Measurements from ENCODE around the gene SPHK2.
"Not testable (repeated sequence)": the region's sequence is repeated elsewhere in the genome, so short reads cannot be mapped to it uniquely, and the experiment has no call there.

The SPHK2 gene, protein sequence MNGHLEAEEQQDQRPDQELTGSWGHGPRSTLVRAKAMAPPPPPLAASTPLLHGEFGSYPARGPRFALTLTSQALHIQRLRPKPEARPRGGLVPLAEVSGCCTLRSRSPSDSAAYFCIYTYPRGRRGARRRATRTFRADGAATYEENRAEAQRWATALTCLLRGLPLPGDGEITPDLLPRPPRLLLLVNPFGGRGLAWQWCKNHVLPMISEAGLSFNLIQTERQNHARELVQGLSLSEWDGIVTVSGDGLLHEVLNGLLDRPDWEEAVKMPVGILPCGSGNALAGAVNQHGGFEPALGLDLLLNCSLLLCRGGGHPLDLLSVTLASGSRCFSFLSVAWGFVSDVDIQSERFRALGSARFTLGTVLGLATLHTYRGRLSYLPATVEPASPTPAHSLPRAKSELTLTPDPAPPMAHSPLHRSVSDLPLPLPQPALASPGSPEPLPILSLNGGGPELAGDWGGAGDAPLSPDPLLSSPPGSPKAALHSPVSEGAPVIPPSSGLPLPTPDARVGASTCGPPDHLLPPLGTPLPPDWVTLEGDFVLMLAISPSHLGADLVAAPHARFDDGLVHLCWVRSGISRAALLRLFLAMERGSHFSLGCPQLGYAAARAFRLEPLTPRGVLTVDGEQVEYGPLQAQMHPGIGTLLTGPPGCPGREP

GRCh38 chr19:48618916-48619691, at the start of gene SPHK2, which contains the start of gene RPL18:
Gene SPHK2 (plus strand): TSS chr19:48619506. CDS start chr19:48620515, 1,009 bp downstream.
Gene RPL18 (minus strand): TSS chr19:48619178. CDS start chr19:48619143, 35 bp downstream.
- peak; percentile 100 for DNase-seq (ENCODE audit: low read depth)

DNA sequence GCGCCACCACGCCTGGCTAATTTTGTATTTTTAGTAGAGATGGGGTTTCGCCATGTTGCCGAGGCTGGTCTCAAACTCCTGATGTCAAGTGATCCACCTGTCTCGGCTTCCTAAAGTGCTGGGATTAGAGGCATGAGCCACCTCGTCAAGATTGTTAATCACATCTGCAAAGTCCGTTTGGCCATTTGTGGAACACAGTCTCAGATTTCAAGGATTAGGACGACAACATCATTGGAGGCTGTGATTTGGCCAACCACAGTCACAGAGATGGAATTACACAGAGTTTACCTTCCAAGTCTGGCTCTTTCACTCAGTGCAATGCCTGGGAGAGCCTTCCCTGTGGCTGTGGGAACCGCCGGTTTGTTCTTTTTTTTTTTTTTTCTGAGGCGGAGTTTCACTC, 49.5 kb upstream of the SPHK2 start:
- DNase-seq (ENCODE audit: low read depth) = no peak

GRCh38 chr19:48571378-48572162, 47.7 kb upstream of the SPHK2 start:
- DNase-seq (ENCODE audit: low read depth) = no peak

GRCh38 chr19:48573163-48573505, 46.2 kb upstream of the SPHK2 start:
- no peak for DNase-seq (ENCODE audit: low read depth)

- DNase-seq (ENCODE audit: low read depth) = no peak
Measured at GRCh38 chr19:48575931-48576622, 43.2 kb upstream of the SPHK2 start.

DNA sequence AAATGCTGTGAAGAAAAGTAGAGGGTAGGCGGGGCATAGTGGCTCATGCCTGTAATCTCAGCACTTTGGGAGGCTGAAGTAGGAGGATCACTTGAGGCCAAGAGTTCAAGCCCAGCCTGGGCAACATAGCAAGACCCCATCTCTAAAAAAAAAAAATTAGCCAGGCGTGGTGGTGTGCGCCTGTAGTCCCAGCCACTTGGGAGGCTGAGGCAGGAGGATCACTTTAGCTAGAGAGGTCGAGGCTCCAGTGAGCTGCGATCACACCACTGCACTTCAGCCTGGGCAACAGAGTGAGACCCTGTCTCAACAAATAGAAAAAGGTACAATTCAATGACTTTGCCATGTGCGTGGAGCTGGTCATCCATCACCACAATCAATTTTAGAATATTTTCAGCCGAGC, 41.4 kb upstream of the SPHK2 start:
- DNase-seq (ENCODE audit: low read depth) = not testable (repeated sequence)

GRCh38 chr19:48578891-48579290, 40.4 kb upstream of the SPHK2 start:
- no peak for DNase-seq (ENCODE audit: low read depth)

DNA sequence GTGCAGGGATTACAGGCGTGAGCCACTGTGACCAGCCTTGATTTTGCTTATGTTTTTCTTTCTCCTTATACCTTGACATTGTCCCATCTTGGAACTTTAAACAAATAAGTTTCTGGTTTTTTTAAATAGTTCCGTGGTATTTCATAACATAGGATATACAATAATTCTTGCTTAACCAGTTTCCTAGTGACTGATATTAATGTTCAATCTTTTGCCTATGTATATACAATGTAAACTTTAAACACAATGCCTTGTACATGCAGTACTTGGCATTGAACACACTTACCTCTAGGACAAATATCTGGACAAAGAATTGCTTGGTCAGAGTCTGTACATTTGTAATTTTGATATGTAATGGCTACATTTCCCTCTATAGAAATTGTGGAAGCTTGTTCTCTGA, 37.1 kb upstream of the SPHK2 start:
- DNase-seq (ENCODE audit: low read depth) = no peak

GRCh38 chr19:48587387-48587786, 31.9 kb upstream of the SPHK2 start:
- DNase-seq (ENCODE audit: low read depth) = no peak

- DNase-seq (ENCODE audit: low read depth) = peak; percentile 79
Measured at GRCh38 chr19:48588670-48589401, 30.5 kb upstream of the SPHK2 start.

DNA sequence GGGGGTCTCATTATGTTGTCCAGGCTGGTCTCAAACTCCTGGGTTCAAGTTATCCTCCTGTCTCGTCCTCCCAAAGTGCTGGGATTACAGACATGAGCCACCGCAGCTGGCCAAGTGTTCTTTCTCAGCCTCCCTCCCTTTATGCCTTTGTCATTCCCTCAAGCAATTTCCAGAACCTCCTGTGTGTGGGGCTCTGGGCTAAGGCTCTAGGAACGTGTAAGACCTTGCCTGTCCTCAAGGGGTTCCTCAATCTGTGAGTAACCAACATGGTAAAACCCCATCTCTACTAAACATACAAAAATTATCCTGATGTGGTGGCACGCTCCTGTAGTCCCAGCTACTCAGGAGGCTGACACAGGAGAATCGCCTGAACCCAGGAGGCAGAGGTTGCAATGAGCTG, 28.3 kb upstream of the SPHK2 start:
- no peak for DNase-seq (ENCODE audit: low read depth)

DNA sequence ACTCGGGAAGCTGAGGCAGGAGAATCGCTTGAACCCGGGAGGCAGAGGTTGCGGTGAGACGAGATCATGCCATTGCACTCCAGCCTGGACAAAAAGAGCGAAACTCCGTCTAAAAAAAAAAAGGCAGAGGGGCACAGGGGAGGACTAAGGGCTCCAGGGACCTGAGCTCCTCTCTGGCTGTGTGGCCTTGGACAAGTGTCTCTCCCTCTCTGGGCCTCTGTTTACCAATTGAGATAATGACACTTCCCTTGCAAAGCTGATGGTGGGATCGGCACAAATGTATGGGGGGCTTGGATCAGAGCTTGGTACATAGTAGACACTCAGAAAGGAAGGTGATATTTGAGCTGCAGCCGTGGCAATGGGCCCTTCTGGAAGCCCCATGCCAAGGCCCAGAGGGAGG, 24.1 kb upstream of the SPHK2 start:
- no peak for DNase-seq (ENCODE audit: low read depth)

- no peak for DNase-seq (ENCODE audit: low read depth)
Measured at GRCh38 chr19:48595833-48596232, 23.5 kb upstream of the SPHK2 start.

DNA sequence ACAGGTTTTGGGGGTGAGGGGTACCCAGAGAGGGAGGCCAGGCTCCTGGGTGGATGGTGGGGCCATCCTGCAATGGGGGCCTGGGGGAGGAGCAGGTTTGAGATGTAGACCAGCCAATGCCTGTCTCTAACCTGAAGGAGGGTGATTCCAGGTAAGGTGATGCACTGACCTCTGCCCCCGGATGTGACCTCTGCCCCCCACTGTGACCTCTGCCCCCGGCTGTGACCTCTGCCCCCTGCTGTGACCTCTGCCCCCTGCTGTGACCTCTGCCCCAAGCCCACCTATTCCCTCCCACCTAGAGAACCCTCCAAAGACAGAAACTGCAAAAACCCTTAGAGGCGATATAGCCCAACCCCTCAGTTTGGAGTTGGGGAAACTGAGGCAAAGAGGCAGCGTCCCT, 23.1 kb upstream of the SPHK2 start:
- DNase-seq (ENCODE audit: low read depth) = no peak

DNA sequence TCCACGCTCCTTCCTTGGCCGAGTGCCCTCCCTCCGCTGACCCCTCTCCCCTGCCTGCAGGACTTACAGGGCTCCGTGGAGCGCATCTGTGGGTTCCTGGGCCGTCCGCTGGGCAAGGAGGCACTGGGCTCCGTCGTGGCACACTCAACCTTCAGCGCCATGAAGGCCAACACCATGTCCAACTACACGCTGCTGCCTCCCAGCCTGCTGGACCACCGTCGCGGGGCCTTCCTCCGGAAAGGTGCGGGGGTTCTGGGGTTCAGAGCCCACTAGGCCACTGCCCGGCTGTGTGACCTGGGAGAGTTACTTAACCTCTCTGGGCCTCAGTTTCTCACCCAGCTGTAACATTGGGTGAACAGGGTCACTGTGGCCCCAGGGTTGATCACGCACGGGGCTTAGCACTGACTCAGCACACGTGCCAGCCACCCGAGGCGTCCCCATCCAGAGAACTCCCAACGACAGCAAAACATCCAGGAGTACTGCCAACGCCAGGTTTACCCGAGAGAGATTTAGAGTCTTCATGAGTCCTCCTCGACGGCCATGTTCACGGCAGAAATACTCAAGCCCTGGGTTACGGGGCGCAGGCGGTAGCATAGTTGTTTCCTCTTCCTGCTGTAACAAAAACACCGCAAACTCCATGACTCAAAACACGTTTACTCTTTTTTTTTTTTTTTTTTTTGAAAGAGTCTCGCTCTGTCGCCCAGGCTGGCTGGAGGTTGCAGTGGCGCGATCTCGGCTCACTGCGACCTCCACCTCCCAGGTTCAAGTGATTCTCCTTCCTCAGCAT, 22.4 kb upstream of the SPHK2 start:
- no peak for DNase-seq (ENCODE audit: low read depth)

- DNase-seq (ENCODE audit: low read depth) = no peak
Measured at GRCh38 chr19:48598996-48599700, 20.2 kb upstream of the SPHK2 start.

GRCh38 chr19:48600679-48601417, 18.5 kb upstream of the SPHK2 start:
- no peak for DNase-seq (ENCODE audit: low read depth)

- no peak for DNase-seq (ENCODE audit: low read depth)
Measured at GRCh38 chr19:48603001-48603400, 16.3 kb upstream of the SPHK2 start.

All from HS-27A (cell line).